Endothelial cell (in vitro differentiated cells): ENCODE measurements around the gene ADAP1. TPM values are rescaled to one million over a fixed set of nuclear protein-coding genes. Genes with fewer than 3 reads are reported as not detected.
A peak's percentile ranks its signal among the peaks of the same experiment; 100 is the strongest.

Experiments used
- DNase-seq: peaks from one replicate; pipeline ENCODE4 v3.0.0; 2021; ENCODE audit warnings: low spot score
- H3K27ac Mint-ChIP-seq: one replicate; pipeline ENCODE4 v1.8.0; 2021; ENCODE audit warnings: mixed read lengths, inconsistent platforms; ENCODE audit not compliant: unreplicated experiment
- H3K27me3 Mint-ChIP-seq: one replicate; pipeline ENCODE4 v1.8.0; 2021; ENCODE audit warnings: mild to moderate bottlenecking, moderate library complexity, mixed read lengths, inconsistent platforms; ENCODE audit not compliant: unreplicated experiment
- H3K36me3 Mint-ChIP-seq: one replicate; pipeline ENCODE4 v1.8.0; 2021; ENCODE audit warnings: mild to moderate bottlenecking, low read depth, mixed read lengths, inconsistent platforms; ENCODE audit not compliant: unreplicated experiment
- H3K4me1 Mint-ChIP-seq: one replicate; pipeline ENCODE4 v1.8.0; 2021; ENCODE audit warnings: mild to moderate bottlenecking, mixed read lengths, inconsistent platforms; ENCODE audit not compliant: unreplicated experiment
- H3K4me3 Mint-ChIP-seq: one replicate; pipeline ENCODE4 v1.8.0; 2021; ENCODE audit warnings: mild to moderate bottlenecking, mixed read lengths, inconsistent platforms; ENCODE audit not compliant: unreplicated experiment
- H3K9me3 Mint-ChIP-seq: one replicate; pipeline ENCODE4 v1.8.0; 2021; ENCODE audit warnings: mixed read lengths, inconsistent platforms; ENCODE audit not compliant: unreplicated experiment
- total RNA-seq: library from RNA; stranded (reverse); fragmentation: NEBNext Ultra II Directional; extraction: Animal tissue kit (Norgen Biotek cat#: 25700); gene quantifications from one replicate; pipeline ENCODE4 v1.2.1, GENCODE V29; 2021; ENCODE audit not compliant: unreplicated experiment
- TF ChIP-seq, protein P1 (sequence below): fragments of 200-600 bp; sonication (generic); IDR thresholded peaks from one replicate; pipeline ENCODE4 v1.5.0; 2021; ENCODE audit warnings: antibody characterized with exemption; ENCODE audit not compliant: unreplicated experiment

ADAP1 gene
- total RNA-seq, 1 donor from 2014 or later: 1.7 TPM

DNA sequence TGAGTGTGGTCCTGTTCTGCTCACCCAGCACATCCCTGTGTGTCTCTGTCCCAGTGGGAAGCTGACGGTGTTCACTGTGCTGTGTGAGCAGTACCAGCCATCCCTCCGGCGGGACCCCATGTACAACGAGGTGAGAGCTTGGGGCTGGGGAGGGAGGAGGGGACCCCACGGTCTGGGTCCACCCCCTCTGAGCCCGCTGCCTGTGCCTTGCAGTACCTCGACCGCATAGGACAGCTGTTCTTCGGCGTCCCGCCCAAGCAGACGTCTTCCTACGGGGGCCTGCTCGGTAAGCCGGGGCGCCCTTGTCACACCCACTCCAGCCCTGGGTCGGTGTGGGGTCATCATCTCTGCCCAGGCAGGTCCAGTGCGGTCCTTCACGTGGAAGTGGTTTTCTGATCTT, 60.8 kb downstream of the ADAP1 start:
- H3K36me3 Mint-ChIP-seq: peaks cover 33% of the 10 kb centered on the region
- TF ChIP-seq, protein P1, sequence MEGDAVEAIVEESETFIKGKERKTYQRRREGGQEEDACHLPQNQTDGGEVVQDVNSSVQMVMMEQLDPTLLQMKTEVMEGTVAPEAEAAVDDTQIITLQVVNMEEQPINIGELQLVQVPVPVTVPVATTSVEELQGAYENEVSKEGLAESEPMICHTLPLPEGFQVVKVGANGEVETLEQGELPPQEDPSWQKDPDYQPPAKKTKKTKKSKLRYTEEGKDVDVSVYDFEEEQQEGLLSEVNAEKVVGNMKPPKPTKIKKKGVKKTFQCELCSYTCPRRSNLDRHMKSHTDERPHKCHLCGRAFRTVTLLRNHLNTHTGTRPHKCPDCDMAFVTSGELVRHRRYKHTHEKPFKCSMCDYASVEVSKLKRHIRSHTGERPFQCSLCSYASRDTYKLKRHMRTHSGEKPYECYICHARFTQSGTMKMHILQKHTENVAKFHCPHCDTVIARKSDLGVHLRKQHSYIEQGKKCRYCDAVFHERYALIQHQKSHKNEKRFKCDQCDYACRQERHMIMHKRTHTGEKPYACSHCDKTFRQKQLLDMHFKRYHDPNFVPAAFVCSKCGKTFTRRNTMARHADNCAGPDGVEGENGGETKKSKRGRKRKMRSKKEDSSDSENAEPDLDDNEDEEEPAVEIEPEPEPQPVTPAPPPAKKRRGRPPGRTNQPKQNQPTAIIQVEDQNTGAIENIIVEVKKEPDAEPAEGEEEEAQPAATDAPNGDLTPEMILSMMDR: no peak
- no peak for DNase-seq
- H3K27me3 Mint-ChIP-seq: peaks cover 10% of the 10 kb centered on the region
- H3K27ac Mint-ChIP-seq: no peak overlapping the region
- H3K4me3 Mint-ChIP-seq: no peak overlapping the region
- H3K9me3 Mint-ChIP-seq: no peaks in the 10 kb centered on the region
- no peaks in the 10 kb centered on the region for H3K4me1 Mint-ChIP-seq

DNA sequence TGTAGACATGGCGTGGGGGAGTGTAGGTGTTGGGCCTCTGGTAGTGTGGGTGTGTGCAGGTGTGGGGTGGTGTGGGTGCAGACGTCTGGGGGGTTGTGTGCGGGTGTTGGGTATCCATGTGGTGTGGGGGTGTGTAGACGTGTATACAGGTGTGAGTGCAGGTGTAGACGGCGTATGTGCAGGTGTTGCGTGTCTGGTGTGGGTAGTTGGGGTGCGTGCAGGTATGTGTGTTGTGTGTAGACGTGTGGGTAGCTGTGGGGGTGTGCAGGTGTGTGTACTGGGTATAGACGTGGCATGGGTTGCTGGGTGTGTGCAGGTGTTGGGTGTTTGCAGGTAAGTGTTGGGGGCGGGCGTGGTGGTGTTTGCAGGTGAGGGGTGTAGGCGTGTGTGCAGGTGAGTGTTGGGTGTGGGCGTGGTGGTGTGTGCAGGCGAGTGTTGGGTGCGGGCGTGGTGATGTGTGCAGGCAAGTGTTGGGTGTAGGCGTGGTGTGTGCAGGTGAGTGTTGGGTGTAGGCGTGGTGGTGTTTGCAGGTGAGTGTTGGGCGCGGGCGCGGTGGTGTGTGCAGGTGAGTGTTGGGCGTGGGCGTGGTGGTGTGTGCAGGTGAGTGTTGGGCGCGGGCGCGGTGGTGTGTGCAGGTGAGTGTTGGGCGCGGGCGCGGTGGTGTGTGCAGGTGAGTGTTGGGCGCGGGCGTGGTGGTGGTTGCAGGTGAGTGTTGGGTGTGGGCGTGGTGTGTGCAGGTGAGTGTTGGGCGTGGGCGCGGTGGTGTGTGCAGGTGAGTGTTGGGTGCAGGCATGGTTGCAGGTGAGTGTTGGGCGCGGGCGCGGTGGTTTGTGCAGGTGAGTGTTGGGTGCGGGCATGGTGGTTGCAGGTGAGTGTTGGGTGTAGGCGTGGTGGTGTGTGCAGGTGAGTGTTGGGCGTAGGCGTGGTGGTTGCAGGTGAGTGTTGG, 61.6 kb downstream of the ADAP1 start:
- Mint-ChIP-seq H3K9me3 (no peaks in the 10 kb centered on the region), H3K36me3 (peaks cover 36% of the 10 kb centered on the region), H3K4me3 (peak overlapping the region; percentile 68), H3K27ac (peak overlapping the region; percentile 57), H3K27me3 (peaks cover 10% of the 10 kb centered on the region), H3K4me1 (no peaks in the 10 kb centered on the region)
- DNase-seq: no peak
- TF ChIP-seq, protein P1: no peak

DNA sequence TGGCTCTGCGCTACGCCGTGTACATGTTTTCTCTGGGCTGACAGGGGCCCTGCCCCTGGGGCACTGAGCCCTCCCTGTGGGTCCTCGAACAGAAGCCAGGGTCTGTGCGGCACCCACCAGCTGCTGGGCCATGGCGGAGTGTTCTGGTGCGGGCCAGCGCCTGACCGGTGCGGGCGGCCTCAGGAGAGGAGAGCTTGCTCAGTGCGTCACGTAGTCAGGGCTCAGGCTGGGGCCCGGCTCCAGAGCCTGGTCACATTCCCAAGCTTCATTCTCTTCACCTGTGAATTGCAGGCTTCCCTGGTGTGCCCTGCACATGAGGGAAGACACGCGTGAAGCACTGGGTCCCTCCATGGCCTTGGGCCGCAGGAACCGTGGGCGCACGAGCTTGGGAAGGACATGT, 62.7 kb downstream of the ADAP1 start:
- H3K4me3 Mint-ChIP-seq: no peak overlapping the region
- TF ChIP-seq, protein P1: no peak
- H3K4me1 Mint-ChIP-seq: no peaks in the 10 kb centered on the region
- no peak for DNase-seq
- H3K27ac Mint-ChIP-seq: no peak overlapping the region
- peaks cover 13% of the 10 kb centered on the region for H3K27me3 Mint-ChIP-seq
- H3K9me3 Mint-ChIP-seq: no peaks in the 10 kb centered on the region
- peaks cover 36% of the 10 kb centered on the region for H3K36me3 Mint-ChIP-seq

DNA sequence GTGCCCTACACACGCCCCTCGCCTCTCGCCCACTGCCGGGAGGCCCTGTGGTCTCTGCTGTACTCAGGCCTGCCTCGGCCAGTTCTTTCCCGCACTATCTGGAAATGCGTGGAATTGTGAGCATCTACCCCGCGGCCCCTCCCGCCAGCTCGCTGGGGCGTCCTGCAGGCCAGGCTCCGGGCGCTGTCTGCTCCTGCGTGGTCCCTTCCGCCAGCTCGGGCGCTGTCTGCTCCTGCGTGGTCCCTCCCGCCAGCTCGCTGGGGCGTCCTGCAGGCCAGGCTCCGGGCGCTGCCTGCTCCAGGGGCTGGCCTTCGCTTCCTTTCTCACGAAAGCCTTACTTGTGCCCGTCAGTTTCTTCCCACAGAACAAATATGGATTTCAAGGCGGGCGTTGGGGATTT, 63.2 kb downstream of the ADAP1 start:
- peaks cover 33% of the 10 kb centered on the region for H3K36me3 Mint-ChIP-seq
- H3K27me3 Mint-ChIP-seq: peaks cover 11% of the 10 kb centered on the region
- no peak for DNase-seq
- H3K9me3 Mint-ChIP-seq: no peaks in the 10 kb centered on the region
- TF ChIP-seq, protein P1: no peak
- H3K27ac Mint-ChIP-seq: no peak overlapping the region
- H3K4me1 Mint-ChIP-seq: no peaks in the 10 kb centered on the region
- H3K4me3 Mint-ChIP-seq: no peak overlapping the region

DNA sequence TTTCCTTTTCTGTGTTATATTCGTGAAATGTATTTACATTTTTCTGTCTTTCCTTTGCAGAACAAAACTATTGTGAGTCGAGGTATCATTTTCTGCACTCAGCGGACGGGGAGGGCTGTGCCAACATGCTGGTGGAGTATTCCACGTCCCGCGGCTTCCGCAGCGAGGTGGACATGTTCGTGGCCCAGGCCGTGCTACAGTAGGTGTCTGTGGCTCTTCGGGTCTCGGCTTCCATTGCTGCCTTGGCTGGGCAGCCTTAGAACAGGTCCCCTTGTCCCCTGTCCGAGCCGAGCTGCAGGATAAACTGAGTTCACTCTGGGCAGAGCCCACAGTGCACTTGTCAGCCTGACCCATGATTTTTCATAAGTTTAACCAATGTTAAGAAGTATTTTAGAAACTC, 63.6 kb downstream of the ADAP1 start:
- H3K4me1 Mint-ChIP-seq: no peaks in the 10 kb centered on the region
- peaks cover 29% of the 10 kb centered on the region for H3K36me3 Mint-ChIP-seq
- H3K9me3 Mint-ChIP-seq: no peaks in the 10 kb centered on the region
- DNase-seq: no peak
- no peak overlapping the region for H3K4me3 Mint-ChIP-seq
- no peak overlapping the region for H3K27ac Mint-ChIP-seq
- peaks cover 10% of the 10 kb centered on the region for H3K27me3 Mint-ChIP-seq
- TF ChIP-seq, protein P1: no peak
